Right hindlimb (tissue), 1 donor: Measurements from ENCODE around the gene OTUB1.
"Not testable (repeated sequence)": the region's sequence is repeated elsewhere in the genome, so short reads cannot be mapped to it uniquely, and the experiment has no call there.

ENCODE experiments used
- DNase-seq: peaks from one replicate; pipeline ENCODE4 v3.0.0-alpha.2; 2018

Gene OTUB1

GRCh38 chr11:63986156-63986931 lies at the start of gene OTUB1:
TSS of gene OTUB1 (plus strand) at chr11:63986438. CDS start at chr11:63986457, 19 bp downstream.
- DNase-seq, result peak; percentile 95

GRCh38 chr11:63937713-63938478 lies 48.3 kb upstream of the OTUB1 start:
- no peak for DNase-seq

GRCh38 chr11:63938479-63939396 lies 47.5 kb upstream of the OTUB1 start, which contains the start of gene NAA40:
TSS of gene NAA40 (plus strand) at chr11:63939002. CDS start at chr11:63939097, 95 bp downstream.
- peak; percentile 95 for DNase-seq

GRCh38 chr11:63939397-63939891 lies 46.8 kb upstream of the OTUB1 start:
- no peak for DNase-seq

- no peak for DNase-seq
These were observed 45.5 kb upstream of the OTUB1 start for GRCh38 chr11:63940786-63941185.

GRCh38 chr11:63941901-63942300 lies 44.3 kb upstream of the OTUB1 start:
- no peak for DNase-seq

- DNase-seq, result no peak
These were observed 43.4 kb upstream of the OTUB1 start for GRCh38 chr11:63942803-63943202.

GRCh38 chr11:63944987-63945386 lies 41.3 kb upstream of the OTUB1 start:
- DNase-seq, result peak; percentile 64

GRCh38 chr11:63945477-63946163 lies 40.6 kb upstream of the OTUB1 start:
- peak; percentile 79 for DNase-seq

GRCh38 chr11:63951779-63952536 lies 34.3 kb upstream of the OTUB1 start:
- DNase-seq, result no peak

GRCh38 chr11:63952570-63952969 lies 33.7 kb upstream of the OTUB1 start:
- no peak for DNase-seq

GRCh38 chr11:63958008-63958407 lies 28.2 kb upstream of the OTUB1 start:
- DNase-seq, result no peak

GRCh38 chr11:63961608-63962412 lies 24.4 kb upstream of the OTUB1 start:
- DNase-seq, result peak; percentile 94

GRCh38 chr11:63963895-63964294 lies 22.3 kb upstream of the OTUB1 start:
- not testable (repeated sequence) for DNase-seq

GRCh38 chr11:63966444-63966843 lies 19.8 kb upstream of the OTUB1 start:
- no peak for DNase-seq

GRCh38 chr11:63969461-63969860 lies 16.8 kb upstream of the OTUB1 start:
- DNase-seq, result no peak

- DNase-seq, result no peak
These were observed 15.3 kb upstream of the OTUB1 start for GRCh38 chr11:63970902-63971301.

- not testable (repeated sequence) for DNase-seq
These were observed 12.4 kb upstream of the OTUB1 start for GRCh38 chr11:63973912-63974258.

GRCh38 chr11:63974259-63975143 lies 11.7 kb upstream of the OTUB1 start, which contains the start of gene COX8A:
TSS of gene COX8A (plus strand) at chr11:63974620. CDS start at chr11:63974681, 61 bp downstream.
- peak; percentile 99 for DNase-seq
